Measurements from ENCODE around the gene SLCO1C1.
"Not testable (repeated sequence)": the region's sequence is repeated elsewhere in the genome, so short reads cannot be mapped to it uniquely, and the experiment has no call there.

- not testable (repeated sequence) for TF ChIP-seq CTCF (IDR thresholded peaks at IDR 0.05); POLR2A (IDR thresholded peaks at IDR 0.05); EP300 (IDR thresholded peaks at IDR 0.05; ENCODE audit: low read depth); POLR2AphosphoS5 (IDR thresholded peaks at IDR 0.05)
Observed at GRCh38 chr12:20779971-20780370, 84.8 kb downstream of the SLCO1C1 start.
